NCI-H524 treated with DMSO at 0.1 percent for 48 hours (cell line): ENCODE results near the gene LSS.
A peak's percentile ranks its signal among the peaks of the same experiment; 100 is the strongest.
"Not testable (repeated sequence)": the region's sequence is repeated elsewhere in the genome, so short reads cannot be mapped to it uniquely, and the experiment has no call there.

Experiments used
- DNase-seq: peaks from one replicate; lab custom pipeline; 2025; lab: John Stamatoyannopoulos, UW

Gene LSS

GRCh38 chr21:46245213-46245915 lies 16.8 kb upstream of the LSS start:
- DNase-seq: no peak

- no peak for DNase-seq
Measured at GRCh38 chr21:46244602-46245001, 16.0 kb upstream of the LSS start.

GRCh38 chr21:46243960-46244361 lies 15.4 kb upstream of the LSS start:
- no peak for DNase-seq

- no peak for DNase-seq
Measured at GRCh38 chr21:46243325-46243724, 14.8 kb upstream of the LSS start.

GRCh38 chr21:46241577-46241976 lies 13.0 kb upstream of the LSS start:
- DNase-seq: not testable (repeated sequence)

- no peak for DNase-seq
Measured at GRCh38 chr21:46239817-46240325, 11.3 kb upstream of the LSS start.

- DNase-seq: no peak
Measured at GRCh38 chr21:46237474-46237873, 8.9 kb upstream of the LSS start.

- DNase-seq: no peak
Measured at GRCh38 chr21:46234436-46234950, 5.9 kb upstream of the LSS start.

- DNase-seq: no peak
Measured at GRCh38 chr21:46229923-46230260, 1.3 kb upstream of the LSS start.

GRCh38 chr21:46229133-46229922 lies 754 bp upstream of the LSS start:
- DNase-seq: no peak

GRCh38 chr21:46227811-46228344 lies 696 bp downstream of the LSS start:
- no peak for DNase-seq

GRCh38 chr21:46226920-46227599 lies 1.5 kb downstream of the LSS start:
- no peak for DNase-seq

- no peak for DNase-seq
Measured at GRCh38 chr21:46226146-46226545, 2.4 kb downstream of the LSS start.

- not testable (repeated sequence) for DNase-seq
Measured at GRCh38 chr21:46223661-46224060, 4.9 kb downstream of the LSS start.

GRCh38 chr21:46223217-46223616 lies 5.4 kb downstream of the LSS start:
- DNase-seq: no peak

- DNase-seq: no peak
Measured at GRCh38 chr21:46222436-46223116, 6.0 kb downstream of the LSS start.

GRCh38 chr21:46221664-46222435 lies 6.7 kb downstream of the LSS start:
- peak; percentile 4 for DNase-seq

- DNase-seq: no peak
Measured at GRCh38 chr21:46220847-46221246, 7.7 kb downstream of the LSS start.

- no peak for DNase-seq
Measured at GRCh38 chr21:46220275-46220810, 8.2 kb downstream of the LSS start.

- no peak for DNase-seq
Measured at GRCh38 chr21:46219591-46220239, 8.9 kb downstream of the LSS start.
